Stimulated activated memory B cell treated with anti-CD40 and anti-IgM and Interleukin-4, amounts not matched to agents 10 μg/mL and 1 μg/mL and 100 μg/mL, for 72 hours (primary cell): ENCODE data around the gene PKMYT1.
"Not testable (repeated sequence)": the region's sequence is repeated elsewhere in the genome, so short reads cannot be mapped to it uniquely, and the experiment has no call there.

ENCODE experiments used
- ATAC-seq: fragments of 150-1000 bp; cut with Tn5 transposase; 2 replicates; pipeline ENCODE4 v1.10.0; 2021
- H3K27ac Mint-ChIP-seq: one replicate; pipeline ENCODE4 v1.8.0; 2022; ENCODE audit warnings: mild to moderate bottlenecking, mixed read lengths
- H3K27me3 Mint-ChIP-seq: one replicate; pipeline ENCODE4 v1.8.0; 2022; ENCODE audit warnings: mixed read lengths
- H3K36me3 Mint-ChIP-seq: one replicate; pipeline ENCODE4 v1.8.0; 2022; ENCODE audit warnings: mixed read lengths
- H3K4me1 Mint-ChIP-seq: one replicate; pipeline ENCODE4 v1.8.0; 2022; ENCODE audit warnings: mixed read lengths
- H3K4me3 Mint-ChIP-seq: one replicate; pipeline ENCODE4 v1.8.0; 2022; ENCODE audit warnings: mild to moderate bottlenecking, moderate library complexity, mixed read lengths
- H3K9me3 Mint-ChIP-seq: one replicate; pipeline ENCODE4 v1.8.0; 2022; ENCODE audit warnings: mixed read lengths

Gene PKMYT1

DNA sequence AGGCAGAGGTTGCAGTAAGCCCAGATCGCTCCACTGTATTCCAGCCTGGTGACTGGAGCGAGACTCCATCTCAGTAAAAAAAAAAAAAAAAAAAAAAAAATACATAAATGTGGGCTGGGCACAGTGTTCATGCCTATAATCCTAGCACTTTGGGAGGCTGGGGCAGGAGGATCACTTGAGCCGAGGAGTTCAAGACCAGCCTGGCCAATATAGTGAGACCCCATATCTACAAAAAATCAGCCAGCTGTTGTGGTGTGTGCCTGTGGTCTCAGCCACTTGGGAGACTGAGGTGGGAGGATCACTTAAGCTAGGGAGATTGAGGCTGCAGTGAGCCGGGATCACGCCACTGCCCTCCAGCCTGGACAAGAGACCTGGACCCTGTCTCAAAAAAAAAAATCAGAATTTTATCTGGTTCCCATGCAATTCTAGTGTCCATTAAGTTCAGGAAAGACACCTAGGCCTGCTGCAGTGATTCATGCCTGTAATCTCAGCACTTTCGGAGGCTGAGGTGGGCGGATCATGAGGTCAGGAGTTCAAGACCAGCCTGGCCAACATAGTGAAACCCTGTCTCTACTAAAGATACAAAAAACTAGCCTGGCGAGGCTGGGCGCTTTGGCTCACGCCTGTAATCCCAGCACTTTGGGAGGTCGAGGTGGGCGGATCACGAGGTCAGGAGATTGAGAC lies 48.9 kb downstream of the PKMYT1 start:
- not testable (repeated sequence) for H3K27me3 Mint-ChIP-seq, ATAC-seq, H3K27ac Mint-ChIP-seq, H3K9me3 Mint-ChIP-seq, H3K4me3 Mint-ChIP-seq
- Mint-ChIP-seq H3K4me1 (peaks cover 11% of the 10 kb centered on the region), H3K36me3 (peaks cover 37% of the 10 kb centered on the region)

- Mint-ChIP-seq H3K27me3 (no peaks in the 10 kb centered on the region), H3K4me3 (no peak overlapping the region), H3K27ac (no peak overlapping the region), H3K36me3 (peaks cover 27% of the 10 kb centered on the region), H3K9me3 (no peaks in the 10 kb centered on the region), H3K4me1 (peaks cover 11% of the 10 kb centered on the region)
- ATAC-seq, result no peak
Measured at GRCh38 chr16:2930236-2930635, 50.0 kb downstream of the PKMYT1 start.

GRCh38 chr16:2929693-2930092 lies 50.6 kb downstream of the PKMYT1 start:
- H3K4me3 Mint-ChIP-seq, result no peak overlapping the region
- no peaks in the 10 kb centered on the region for H3K27me3 Mint-ChIP-seq
- no peak overlapping the region for H3K27ac Mint-ChIP-seq
- H3K36me3 Mint-ChIP-seq, result peaks cover 21% of the 10 kb centered on the region
- peaks cover 11% of the 10 kb centered on the region for H3K4me1 Mint-ChIP-seq
- no peaks in the 10 kb centered on the region for H3K9me3 Mint-ChIP-seq
- no peak for ATAC-seq

- Mint-ChIP-seq H3K27me3 (no peaks in the 10 kb centered on the region), H3K9me3 (no peaks in the 10 kb centered on the region), H3K27ac (no peak overlapping the region), H3K36me3 (peaks cover 12% of the 10 kb centered on the region), H3K4me3 (no peak overlapping the region), H3K4me1 (peaks cover 11% of the 10 kb centered on the region)
- no peak for ATAC-seq
Measured at GRCh38 chr16:2928796-2929195, 51.5 kb downstream of the PKMYT1 start.

DNA sequence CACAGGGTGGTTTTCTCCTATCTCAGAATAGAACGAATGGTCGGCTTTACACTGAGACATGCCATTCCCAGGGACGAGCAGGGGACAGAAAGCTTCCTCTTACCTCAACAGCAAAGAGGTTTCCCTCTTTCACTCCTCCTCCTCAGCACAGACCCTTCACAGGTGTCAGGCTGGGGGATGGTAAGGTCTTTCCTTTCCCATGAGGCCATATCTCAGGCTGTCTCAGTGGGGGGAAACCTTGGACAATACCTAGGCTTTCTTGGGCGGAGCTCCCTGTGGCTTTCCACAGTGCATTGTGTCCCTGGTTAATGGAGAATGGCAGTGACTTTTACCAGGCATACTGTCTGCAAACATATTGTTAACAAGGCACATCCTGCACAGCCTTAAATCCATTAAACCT lies 52.1 kb downstream of the PKMYT1 start:
- H3K27ac Mint-ChIP-seq, H3K36me3 Mint-ChIP-seq, H3K9me3 Mint-ChIP-seq, H3K4me3 Mint-ChIP-seq, H3K27me3 Mint-ChIP-seq, ATAC-seq: not testable (repeated sequence)
- H3K4me1 Mint-ChIP-seq, result peaks cover 11% of the 10 kb centered on the region

DNA sequence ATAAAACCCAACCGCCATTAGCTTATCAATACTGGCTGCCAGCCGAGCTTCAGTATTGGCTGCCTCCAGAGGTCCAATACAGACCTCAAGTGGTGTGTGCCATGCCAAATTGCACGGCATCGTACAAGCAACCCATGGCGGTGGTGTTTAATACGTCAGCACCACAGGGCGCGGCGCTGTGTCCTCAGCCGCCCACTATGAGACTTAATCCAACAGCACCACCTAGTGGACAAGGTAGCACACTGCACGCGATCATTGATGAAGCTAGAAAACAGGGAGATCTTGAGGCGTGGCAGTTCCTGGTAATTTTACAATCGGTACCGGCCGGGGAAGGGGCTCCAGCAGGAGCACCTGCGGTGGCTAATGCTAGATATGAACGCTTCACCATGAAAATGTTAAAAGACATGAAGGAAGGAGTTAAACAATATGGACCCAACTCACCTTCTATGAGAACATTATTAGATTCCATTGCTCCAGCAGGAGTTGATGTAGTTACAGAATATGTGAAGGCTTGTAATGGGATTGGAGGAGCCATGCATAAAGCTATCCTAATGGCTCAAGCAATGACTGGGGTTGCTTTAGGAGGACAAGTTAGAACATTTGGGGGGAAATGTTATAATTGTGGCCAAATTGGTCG lies 53.1 kb downstream of the PKMYT1 start:
- H3K36me3 Mint-ChIP-seq, result peaks cover 11% of the 10 kb centered on the region
- peak; percentile 96 for ATAC-seq
- peak overlapping the region; percentile 60 for H3K4me3 Mint-ChIP-seq
- H3K9me3 Mint-ChIP-seq, result no peaks in the 10 kb centered on the region
- no peaks in the 10 kb centered on the region for H3K27me3 Mint-ChIP-seq
- H3K27ac Mint-ChIP-seq, result peak overlapping the region; percentile 22
- peaks cover 11% of the 10 kb centered on the region for H3K4me1 Mint-ChIP-seq

DNA sequence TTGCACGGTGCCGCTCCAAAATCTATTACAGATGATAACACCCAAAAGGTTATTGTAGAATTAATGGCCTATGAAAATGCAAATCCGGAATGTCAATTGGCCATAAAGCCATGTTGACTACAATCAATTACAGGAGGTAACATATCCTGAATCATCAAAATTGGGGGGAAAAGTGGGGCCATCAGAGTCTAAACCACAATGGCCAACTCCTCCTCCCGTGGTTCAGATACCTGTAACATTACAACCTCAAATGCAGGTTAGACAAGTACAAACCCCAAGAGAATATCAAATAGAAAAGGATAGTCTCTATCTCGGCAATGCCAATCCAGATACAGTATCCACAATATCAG lies 53.6 kb downstream of the PKMYT1 start:
- Mint-ChIP-seq H3K4me3 (peak overlapping the region; percentile 60), H3K27me3 (no peaks in the 10 kb centered on the region), H3K9me3 (no peaks in the 10 kb centered on the region), H3K27ac (peak overlapping the region; percentile 22), H3K36me3 (peaks cover 15% of the 10 kb centered on the region), H3K4me1 (peaks cover 11% of the 10 kb centered on the region)
- ATAC-seq, result no peak

- no peak for ATAC-seq
- Mint-ChIP-seq H3K27ac (no peak overlapping the region), H3K36me3 (peaks cover 15% of the 10 kb centered on the region), H3K27me3 (no peaks in the 10 kb centered on the region), H3K4me3 (no peak overlapping the region), H3K9me3 (no peaks in the 10 kb centered on the region), H3K4me1 (peaks cover 11% of the 10 kb centered on the region)
Measured at GRCh38 chr16:2925951-2926649, 54.1 kb downstream of the PKMYT1 start.

DNA sequence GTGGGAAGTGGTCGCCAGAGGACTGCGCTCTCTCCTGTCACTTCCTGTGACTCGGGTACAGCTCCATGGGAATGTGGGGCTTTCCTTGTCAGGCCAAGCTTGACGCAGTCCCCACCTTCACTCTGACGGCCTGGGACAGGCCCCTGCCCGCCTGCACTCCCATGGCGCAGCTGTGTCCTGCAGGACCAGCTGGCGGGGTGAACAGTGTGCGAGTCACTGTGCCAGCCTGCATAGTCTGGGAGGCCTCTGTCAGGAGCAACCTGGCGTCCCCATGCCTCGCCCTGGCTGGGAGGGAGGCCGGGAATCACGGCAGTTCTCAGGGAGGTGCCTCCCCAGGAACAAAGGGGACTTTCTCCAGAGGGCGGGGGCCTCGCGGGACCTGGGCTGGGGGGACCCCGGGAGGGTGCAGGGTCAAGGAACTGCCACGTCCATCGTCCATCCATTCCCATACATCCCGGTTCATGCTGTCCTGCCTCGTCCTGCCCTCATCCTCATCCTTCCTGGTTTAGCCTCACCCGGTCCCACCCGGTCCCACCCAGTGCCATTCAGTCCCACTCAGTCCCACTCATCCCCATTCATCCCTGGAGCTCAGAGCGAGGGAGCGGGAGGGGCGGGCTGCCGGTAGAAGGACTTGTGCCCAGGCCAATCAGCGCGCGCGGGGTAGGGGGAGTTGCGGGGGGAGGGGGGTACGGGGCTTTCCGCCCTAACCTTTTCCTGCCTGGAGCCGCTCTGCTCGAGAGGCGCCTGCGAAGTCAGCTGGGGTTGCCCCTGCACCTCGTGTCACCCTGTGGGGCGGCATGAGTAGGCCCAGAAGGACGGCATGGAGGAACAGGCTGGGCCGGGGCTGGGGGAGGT lies 55.1 kb downstream of the PKMYT1 start:
- Mint-ChIP-seq H3K9me3 (no peaks in the 10 kb centered on the region), H3K36me3 (peaks cover 15% of the 10 kb centered on the region), H3K4me3 (no peak overlapping the region), H3K4me1 (peaks cover 11% of the 10 kb centered on the region), H3K27me3 (no peaks in the 10 kb centered on the region), H3K27ac (no peak overlapping the region)
- no peak for ATAC-seq

DNA sequence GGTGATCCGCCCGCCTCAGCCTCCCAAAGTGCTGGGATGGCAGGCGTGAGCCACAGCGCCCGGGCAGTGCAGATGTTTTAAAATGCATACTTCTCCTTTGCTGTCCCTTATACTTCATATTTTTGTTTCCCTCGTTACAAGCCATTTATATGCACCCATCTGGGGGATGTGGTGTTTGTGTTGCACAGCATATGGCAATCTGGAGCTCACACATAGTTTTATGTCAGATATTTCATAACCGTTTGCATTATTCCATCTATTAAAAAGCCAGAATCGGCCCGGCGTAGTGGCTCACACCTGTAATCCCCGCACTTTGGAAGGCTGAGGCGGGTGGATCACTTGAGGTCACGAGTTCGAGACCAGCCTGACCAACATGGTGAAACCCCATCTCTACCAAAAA lies 56.8 kb downstream of the PKMYT1 start:
- no peak for ATAC-seq
- Mint-ChIP-seq H3K4me1 (peaks cover 17% of the 10 kb centered on the region), H3K27me3 (no peaks in the 10 kb centered on the region), H3K27ac (no peak overlapping the region), H3K4me3 (no peak overlapping the region), H3K36me3 (peaks cover 28% of the 10 kb centered on the region), H3K9me3 (no peaks in the 10 kb centered on the region)
